SKM-1 (cell line): ENCODE data around the gene TRAPPC10.
"Not testable (repeated sequence)": the region's sequence is repeated elsewhere in the genome, so short reads cannot be mapped to it uniquely, and the experiment has no call there.

Source experiments
- DNase-seq: peaks from one replicate; lab custom pipeline; 2025; ENCODE audit not compliant: unreplicated experiment; lab: John Stamatoyannopoulos, UW

TRAPPC10 gene

GRCh38 chr21:44139787-44140551 is 127.9 kb downstream of the TRAPPC10 start:
- not testable (repeated sequence) for DNase-seq

GRCh38 chr21:44140552-44140932 is 128.4 kb downstream of the TRAPPC10 start:
- DNase-seq: not testable (repeated sequence)

- not testable (repeated sequence) for DNase-seq
These were observed 130.4 kb downstream of the TRAPPC10 start for GRCh38 chr21:44142470-44142869.

GRCh38 chr21:44143380-44143779 is 131.3 kb downstream of the TRAPPC10 start:
- DNase-seq: not testable (repeated sequence)

- DNase-seq: not testable (repeated sequence)
These were observed 131.9 kb downstream of the TRAPPC10 start for GRCh38 chr21:44143996-44144395.

GRCh38 chr21:44144784-44145602 is 132.9 kb downstream of the TRAPPC10 start:
- not testable (repeated sequence) for DNase-seq

- not testable (repeated sequence) for DNase-seq
These were observed 133.5 kb downstream of the TRAPPC10 start for GRCh38 chr21:44145616-44146015.

GRCh38 chr21:44147108-44147507 is 135.0 kb downstream of the TRAPPC10 start:
- not testable (repeated sequence) for DNase-seq

GRCh38 chr21:44150255-44150654 is 138.1 kb downstream of the TRAPPC10 start:
- not testable (repeated sequence) for DNase-seq

GRCh38 chr21:44153214-44153888 is 141.2 kb downstream of the TRAPPC10 start:
- not testable (repeated sequence) for DNase-seq

GRCh38 chr21:44153889-44154228 is 141.8 kb downstream of the TRAPPC10 start:
- not testable (repeated sequence) for DNase-seq

GRCh38 chr21:44154816-44155230 is 142.7 kb downstream of the TRAPPC10 start:
- DNase-seq: not testable (repeated sequence)

GRCh38 chr21:44155231-44155993 is 143.3 kb downstream of the TRAPPC10 start:
- not testable (repeated sequence) for DNase-seq

- DNase-seq: not testable (repeated sequence)
These were observed 143.9 kb downstream of the TRAPPC10 start for GRCh38 chr21:44155994-44156380.
